Right lobe of liver (tissue), 4 donors: Measurements from ENCODE around the gene PAQR7.

Experiments used
- CTCF ChIP-seq, 4 donors: fragments of 200-600 bp in 3 of 4; fragments of 450-650 bp in 1 of 4; IDR thresholded peaks; one replicate each; pipeline versions ENCODE4 v1.5.1 to v1.8.0; 2016 to 2022; ENCODE audit warnings: antibody characterized with exemption in 4 of 4, mild to moderate bottlenecking in 2 of 4
- POLR2A ChIP-seq: fragments of 450-650 bp; IDR thresholded peaks from one replicate; pipeline ENCODE4 v1.6.1; 2017; ENCODE audit warnings: antibody characterized with exemption, mild to moderate bottlenecking
- donor health status: DM: no; HTN: no; CAD: no.
- donor health status: DM: no; HTN: no; CAD: no.
- donor health status: DM: no; HTN: yes; CAD: no.

- no peak for TF ChIP-seq POLR2A
- TF ChIP-seq CTCF (IDR thresholded peaks at IDR 0.05), result no peak
Measured at GRCh38 chr1:25829046-25829445, 46.5 kb downstream of the PAQR7 start.
